ENCODE measurements around the gene SEC22B. TPM values are rescaled to one million over a fixed set of nuclear protein-coding genes. Genes with fewer than 3 reads are reported as not detected.
A peak's percentile ranks its signal among the peaks of the same experiment; 100 is the strongest.
"Not testable (repeated sequence)": the region's sequence is repeated elsewhere in the genome, so short reads cannot be mapped to it uniquely, and the experiment has no call there.

Gene SEC22B
- total and polyA plus RNA-seq, 3 experiments from 2014 or later: 18.7 to 22.8 (median 22.2) TPM

DNA sequence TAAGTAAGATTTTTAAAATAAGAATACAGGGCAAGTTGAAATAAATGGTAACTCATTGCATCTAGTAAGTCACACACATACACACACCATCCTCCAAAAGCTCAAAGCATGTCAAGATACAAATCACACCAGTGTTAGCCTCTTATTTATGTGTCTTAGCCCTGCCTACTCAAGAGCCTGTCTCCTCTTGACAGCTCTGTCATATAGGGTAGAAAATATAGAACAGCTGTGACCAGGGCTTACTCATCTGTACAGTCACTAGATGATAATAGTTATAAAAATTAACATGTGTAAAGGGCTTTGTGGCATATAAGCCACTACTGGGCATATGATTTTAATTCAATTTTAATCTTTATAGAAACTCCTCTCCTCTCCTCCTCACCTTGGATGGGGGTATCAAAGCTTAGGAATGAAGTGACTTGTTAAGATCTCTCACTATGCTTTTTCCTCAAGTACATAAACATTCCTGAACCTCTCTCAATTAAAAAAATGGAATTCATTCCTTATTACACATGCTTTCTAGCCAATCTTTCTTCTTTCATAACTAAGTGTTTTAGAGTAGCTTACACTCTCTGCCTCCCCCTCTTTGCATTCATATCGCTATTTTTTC lies 35.6 kb downstream of the SEC22B start:
- H3K4me1 Mint-ChIP-seq: peaks cover 20 to 29% (median 29%) of the 10 kb centered on the region in 3 donors
- POLR2A ChIA-PET; H3K36me3 Mint-ChIP-seq; H3K36me3 ChIP-seq (ENCODE audit: insufficient read depth, low read length); DNase-seq; H3K27me3 Mint-ChIP-seq; CTCF ChIA-PET; H3K9me3 Mint-ChIP-seq; H3K27ac Mint-ChIP-seq; H3K27ac ChIP-seq (ENCODE audit: low read depth, low read length); H3K4me3 Mint-ChIP-seq; H3K27me3 ChIP-seq (ENCODE audit: insufficient read depth, low read length, poor library complexity, severe bottlenecking); H3K4me3 ChIP-seq (ENCODE audit: low read length); H3K9me3 ChIP-seq (ENCODE audit: low read length): not testable (repeated sequence)
- peaks cover 21% of the 10 kb centered on the region for H3K4me1 ChIP-seq (ENCODE audit: insufficient read depth, low read length)

DNA sequence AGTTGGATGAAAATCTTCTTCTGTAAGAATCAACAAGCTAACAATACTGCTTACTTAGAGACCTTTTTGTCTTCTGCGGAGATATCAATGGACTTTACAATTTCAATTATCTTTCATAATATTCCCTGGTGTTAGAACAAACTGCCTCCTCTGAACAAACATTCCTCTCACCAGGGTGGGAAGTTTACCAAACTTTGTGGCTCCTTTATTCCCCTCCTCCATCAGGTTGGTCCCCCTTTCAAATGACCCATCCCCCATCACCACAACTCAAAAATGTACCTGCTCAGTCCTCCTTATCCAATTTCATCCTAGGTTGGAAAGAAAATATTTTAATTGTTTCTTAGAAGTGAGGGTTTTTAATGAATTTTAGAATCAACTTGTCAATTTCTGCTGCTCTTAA lies 40.2 kb downstream of the SEC22B start:
- peak overlapping the region in 1 of 8 donors; percentile 82 for H3K27ac Mint-ChIP-seq
- H3K9me3 Mint-ChIP-seq: not testable (repeated sequence)

DNA sequence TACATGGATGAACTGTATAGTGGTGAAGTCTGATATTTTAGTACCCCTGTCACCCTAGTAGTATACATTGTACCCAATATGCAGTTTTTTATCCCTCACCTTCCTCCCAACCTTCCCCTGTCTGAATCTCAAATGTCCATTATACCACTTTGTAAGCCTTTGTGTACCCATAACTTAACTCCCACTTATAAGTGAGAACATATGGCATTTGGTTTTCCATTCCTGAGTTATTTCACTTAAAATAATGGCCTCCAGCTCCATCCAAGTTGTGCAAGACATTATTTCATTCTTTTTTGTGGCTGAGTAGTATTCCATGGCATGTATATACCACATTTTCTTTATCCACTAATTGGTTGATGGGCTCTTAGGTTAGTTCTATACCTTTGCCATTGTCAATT lies 42.4 kb downstream of the SEC22B start:
- DNase-seq; H3K4me3 ChIP-seq (ENCODE audit: low read length); H3K27me3 ChIP-seq (ENCODE audit: insufficient read depth, low read length, poor library complexity, severe bottlenecking); H3K9me3 ChIP-seq (ENCODE audit: low read length); H3K4me1 ChIP-seq (ENCODE audit: insufficient read depth, low read length); H3K27ac ChIP-seq (ENCODE audit: low read depth, low read length); H3K27me3 Mint-ChIP-seq; H3K4me3 Mint-ChIP-seq; H3K27ac Mint-ChIP-seq; H3K4me1 Mint-ChIP-seq; CTCF ChIA-PET; H3K36me3 Mint-ChIP-seq; H3K9me3 Mint-ChIP-seq; POLR2A ChIA-PET; H3K36me3 ChIP-seq (ENCODE audit: insufficient read depth, low read length): not testable (repeated sequence)

More for the DNA sequence above, 40.2 kb downstream of the SEC22B start:
- H3K4me1 ChIP-seq (ENCODE audit: insufficient read depth, low read length); H3K4me3 ChIP-seq (ENCODE audit: low read length); H3K4me3 Mint-ChIP-seq; DNase-seq; H3K27me3 ChIP-seq (ENCODE audit: insufficient read depth, low read length, poor library complexity, severe bottlenecking); H3K9me3 ChIP-seq (ENCODE audit: low read length); H3K36me3 ChIP-seq (ENCODE audit: insufficient read depth, low read length); H3K27ac ChIP-seq (ENCODE audit: low read depth, low read length); H3K36me3 Mint-ChIP-seq; H3K4me1 Mint-ChIP-seq; H3K27me3 Mint-ChIP-seq; CTCF ChIA-PET; POLR2A ChIA-PET: not testable (repeated sequence)

DNA sequence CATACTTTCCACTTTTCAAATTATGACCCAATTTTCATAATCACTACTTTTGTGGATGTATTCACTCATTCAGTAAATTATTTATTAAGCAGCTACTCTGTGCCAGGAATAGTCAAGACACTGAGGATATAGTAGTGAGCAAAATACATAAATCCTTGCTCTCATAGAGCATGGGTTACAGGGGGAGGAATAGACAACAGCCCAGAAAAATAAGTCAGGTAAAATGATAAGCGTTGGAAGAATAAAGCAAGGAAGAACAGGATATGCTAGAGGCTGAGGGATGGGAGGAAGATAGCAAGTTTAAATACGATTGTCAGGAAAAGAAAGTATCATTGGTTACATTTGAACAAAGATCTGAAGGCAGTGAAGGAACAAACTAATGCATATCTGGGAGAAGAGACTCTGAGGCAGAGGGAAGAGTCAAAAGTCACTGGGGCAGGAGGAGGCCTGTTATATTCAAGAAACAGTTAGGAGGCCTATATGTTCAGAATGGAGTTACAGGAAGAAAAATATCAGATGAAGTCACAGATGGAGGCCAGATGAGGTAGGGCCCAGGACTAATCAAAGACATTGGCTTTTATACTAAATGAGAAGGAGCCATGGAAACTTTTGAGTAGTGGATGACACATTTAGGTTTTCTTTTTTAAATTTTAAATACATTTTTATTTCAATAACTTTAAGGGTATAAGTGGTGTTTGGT lies 42.9 kb downstream of the SEC22B start:
- H3K27me3 ChIP-seq (ENCODE audit: insufficient read depth, low read length, poor library complexity, severe bottlenecking): no peaks in the 10 kb centered on the region
- H3K9me3 Mint-ChIP-seq: no peaks in the 10 kb centered on the region
- H3K4me1 Mint-ChIP-seq: peaks cover 0 to 5% (median 4%) of the 10 kb centered on the region in 3 donors
- no peaks in the 10 kb centered on the region for H3K36me3 ChIP-seq (ENCODE audit: insufficient read depth, low read length)
- H3K4me3 Mint-ChIP-seq: peak overlapping the region in 1 of 7 donors; percentile 32
- no peaks in the 10 kb centered on the region for H3K9me3 ChIP-seq (ENCODE audit: low read length)
- no peak overlapping the region for H3K27ac ChIP-seq (ENCODE audit: low read depth, low read length)
- no peaks in the 10 kb centered on the region for H3K36me3 Mint-ChIP-seq
- no peaks in the 10 kb centered on the region for H3K27me3 Mint-ChIP-seq
- no peak overlapping the region for H3K4me3 ChIP-seq (ENCODE audit: low read length)
- POLR2A ChIA-PET: no interaction called here
- DNase-seq: no peak
- no peak overlapping the region for H3K27ac Mint-ChIP-seq
- no peaks in the 10 kb centered on the region for H3K4me1 ChIP-seq (ENCODE audit: insufficient read depth, low read length)
- CTCF ChIA-PET: no interaction called here

DNA sequence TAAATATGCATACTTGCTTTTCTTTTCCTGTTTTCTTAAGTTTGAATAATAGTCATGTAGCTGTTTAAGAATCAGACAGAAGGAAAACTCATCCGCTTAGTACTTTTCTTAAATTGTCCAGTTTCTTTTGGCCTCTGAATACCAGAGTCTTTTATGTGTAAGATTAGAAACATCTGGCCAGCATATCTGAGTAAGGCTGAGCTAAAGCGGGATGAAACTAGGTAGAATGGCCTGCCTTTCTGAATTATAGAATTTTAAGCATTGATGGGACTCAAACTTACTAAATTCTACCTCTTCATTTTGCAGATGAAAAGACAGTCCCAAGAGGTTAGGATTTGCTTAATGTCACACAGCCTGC lies 43.9 kb downstream of the SEC22B start:
- H3K27me3 ChIP-seq (ENCODE audit: insufficient read depth, low read length, poor library complexity, severe bottlenecking); H3K4me3 ChIP-seq (ENCODE audit: low read length); H3K36me3 ChIP-seq (ENCODE audit: insufficient read depth, low read length); H3K36me3 Mint-ChIP-seq; H3K9me3 Mint-ChIP-seq; CTCF ChIA-PET; DNase-seq; POLR2A ChIA-PET; H3K4me3 Mint-ChIP-seq; H3K4me1 ChIP-seq (ENCODE audit: insufficient read depth, low read length); H3K9me3 ChIP-seq (ENCODE audit: low read length); H3K27ac ChIP-seq (ENCODE audit: low read depth, low read length); H3K4me1 Mint-ChIP-seq; H3K27me3 Mint-ChIP-seq: not testable (repeated sequence)
- peak overlapping the region in 1 of 8 donors; percentile 21 for H3K27ac Mint-ChIP-seq

DNA sequence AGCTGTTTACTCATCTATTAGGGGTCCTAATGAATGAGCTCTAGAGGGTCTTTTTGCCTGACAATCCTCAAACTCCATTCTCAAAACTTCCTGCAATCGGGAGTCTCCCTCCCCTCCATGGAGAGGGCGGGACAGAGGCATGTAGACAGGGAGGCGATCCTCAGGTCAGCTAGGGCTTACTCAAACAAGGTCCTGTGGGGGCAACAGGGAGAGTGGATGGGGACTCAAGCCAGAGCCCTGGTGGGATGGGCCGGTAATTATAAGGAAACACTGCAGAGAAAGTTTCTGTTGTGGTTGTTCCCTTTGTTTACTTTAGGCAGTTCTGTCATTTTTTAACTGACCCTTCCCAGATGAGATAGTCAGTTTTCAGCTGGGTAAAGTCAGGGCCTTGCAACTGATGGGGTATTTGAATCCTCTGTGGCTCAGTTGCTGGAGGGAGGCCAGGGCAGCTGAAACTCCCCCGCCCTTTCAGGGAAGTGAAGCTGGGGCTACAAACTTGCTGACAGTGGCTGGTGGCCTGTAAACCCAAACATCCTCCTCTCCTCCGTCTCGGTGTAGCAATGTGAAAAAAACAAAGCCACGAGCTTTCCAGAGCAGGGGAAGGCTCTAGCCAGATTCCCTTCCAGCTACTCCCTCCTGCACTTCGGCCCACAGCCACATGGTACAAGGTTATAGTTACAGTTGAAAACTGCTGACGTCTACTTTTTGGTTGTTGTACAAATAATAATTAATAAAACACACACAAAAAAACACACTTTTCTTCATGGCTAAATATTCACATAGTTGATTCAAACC lies 44.5 kb downstream of the SEC22B start:
- not testable (repeated sequence) for DNase-seq; H3K9me3 ChIP-seq (ENCODE audit: low read length)
- peak overlapping the region in 1 of 8 donors; percentile 21 for H3K27ac Mint-ChIP-seq

DNA sequence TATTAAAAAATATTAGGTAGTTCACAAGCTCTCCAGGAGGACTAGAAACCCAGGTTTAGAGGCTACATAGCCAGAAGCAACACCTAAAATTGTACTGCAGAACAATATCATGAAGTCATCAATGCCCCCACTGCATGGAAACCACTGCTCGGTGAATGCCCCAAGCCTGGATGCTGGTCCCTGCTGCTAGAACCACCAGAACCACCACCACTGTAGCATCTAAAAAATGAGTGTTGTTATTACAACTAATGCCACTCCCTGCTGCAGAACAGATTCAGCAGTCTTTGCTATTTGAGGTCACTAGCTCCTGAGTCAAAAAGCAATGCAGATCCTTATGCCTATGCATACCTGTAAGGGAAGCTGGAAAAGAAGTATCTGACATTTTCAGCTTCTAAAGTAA lies 48.4 kb downstream of the SEC22B start:
- H3K27ac ChIP-seq (ENCODE audit: low read depth, low read length); H3K4me3 ChIP-seq (ENCODE audit: low read length); H3K27me3 Mint-ChIP-seq; H3K36me3 ChIP-seq (ENCODE audit: insufficient read depth, low read length); POLR2A ChIA-PET; H3K4me3 Mint-ChIP-seq; H3K27ac Mint-ChIP-seq; H3K9me3 ChIP-seq (ENCODE audit: low read length); H3K27me3 ChIP-seq (ENCODE audit: insufficient read depth, low read length, poor library complexity, severe bottlenecking); CTCF ChIA-PET; H3K9me3 Mint-ChIP-seq; DNase-seq; H3K4me1 ChIP-seq (ENCODE audit: insufficient read depth, low read length); H3K36me3 Mint-ChIP-seq: not testable (repeated sequence)
- peaks cover 12 to 21% (median 16%) of the 10 kb centered on the region in 3 donors for H3K4me1 Mint-ChIP-seq

More for the DNA sequence above, 44.5 kb downstream of the SEC22B start:
- H3K36me3 ChIP-seq (ENCODE audit: insufficient read depth, low read length); POLR2A ChIA-PET; H3K36me3 Mint-ChIP-seq; H3K27me3 ChIP-seq (ENCODE audit: insufficient read depth, low read length, poor library complexity, severe bottlenecking); H3K27ac ChIP-seq (ENCODE audit: low read depth, low read length); H3K9me3 Mint-ChIP-seq; H3K4me1 Mint-ChIP-seq; H3K4me3 Mint-ChIP-seq; H3K4me3 ChIP-seq (ENCODE audit: low read length); H3K27me3 Mint-ChIP-seq; CTCF ChIA-PET; H3K4me1 ChIP-seq (ENCODE audit: insufficient read depth, low read length): not testable (repeated sequence)

DNA sequence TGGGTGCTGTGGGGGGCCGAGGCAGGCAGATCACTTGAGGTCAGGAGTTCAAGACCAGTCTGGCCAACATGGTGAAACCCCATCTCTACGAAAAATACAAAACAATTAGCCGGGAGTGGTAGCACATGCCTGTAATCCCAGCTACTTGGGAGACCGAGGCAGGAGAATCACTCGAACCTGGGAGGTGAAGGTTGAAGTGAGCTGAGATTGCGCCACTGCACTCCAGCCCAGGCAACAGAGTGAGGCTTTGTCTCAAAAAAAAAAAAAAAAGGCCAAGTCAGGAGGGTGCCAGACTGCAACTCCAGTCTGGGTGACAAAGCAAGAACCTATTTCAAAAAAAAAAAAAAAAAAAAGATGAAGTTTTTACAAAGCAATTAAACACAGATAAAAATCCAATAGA lies 50.1 kb downstream of the SEC22B start:
- DNase-seq; H3K9me3 Mint-ChIP-seq; H3K36me3 Mint-ChIP-seq; H3K4me1 ChIP-seq (ENCODE audit: insufficient read depth, low read length); H3K27me3 Mint-ChIP-seq; H3K4me3 Mint-ChIP-seq; H3K27ac ChIP-seq (ENCODE audit: low read depth, low read length); H3K27ac Mint-ChIP-seq; CTCF ChIA-PET; H3K36me3 ChIP-seq (ENCODE audit: insufficient read depth, low read length); H3K9me3 ChIP-seq (ENCODE audit: low read length); H3K27me3 ChIP-seq (ENCODE audit: insufficient read depth, low read length, poor library complexity, severe bottlenecking); H3K4me3 ChIP-seq (ENCODE audit: low read length); POLR2A ChIA-PET: not testable (repeated sequence)
- peaks cover 14 to 24% (median 24%) of the 10 kb centered on the region in 3 donors for H3K4me1 Mint-ChIP-seq
